Peyer's patch (tissue), 4 donors: ENCODE results near the gene C1orf105.

Source experiments
- CTCF ChIP-seq, 6 experiments: fragments of 450-650 bp in 4 of 6; fragments of 200-600 bp in 2 of 6; sonication (generic) in 1 of 6; IDR thresholded peaks; one replicate each; pipeline ENCODE4 v1.5.1; 2017 to 2019; ENCODE audit warnings: antibody characterized with exemption in 6 of 6, mild to moderate bottlenecking in 3 of 6, moderate library complexity in 1 of 6
- POLR2A ChIP-seq, 2 donors: fragments of 450-650 bp; IDR thresholded peaks; one replicate each; pipeline ENCODE4 v1.5.1; 2017; ENCODE audit warnings: antibody characterized with exemption in 2 of 2, mild to moderate bottlenecking in 2 of 2, moderate library complexity in 2 of 2

GRCh38 chr1:172480431-172480830 lies 59.9 kb downstream of the C1orf105 start:
- TF ChIP-seq CTCF (IDR thresholded peaks at IDR 0.05) (no peak), POLR2A (IDR thresholded peaks at IDR 0.05) (no peak)
